ENCODE measurements around the gene GPR146. TPM values are rescaled to one million over a fixed set of nuclear protein-coding genes. Genes with fewer than 3 reads are reported as not detected.

GPR146 gene
- total and polyA plus RNA-seq, 10 donors, result 3.9 to 19.2 (median 10.1) TPM

DNA sequence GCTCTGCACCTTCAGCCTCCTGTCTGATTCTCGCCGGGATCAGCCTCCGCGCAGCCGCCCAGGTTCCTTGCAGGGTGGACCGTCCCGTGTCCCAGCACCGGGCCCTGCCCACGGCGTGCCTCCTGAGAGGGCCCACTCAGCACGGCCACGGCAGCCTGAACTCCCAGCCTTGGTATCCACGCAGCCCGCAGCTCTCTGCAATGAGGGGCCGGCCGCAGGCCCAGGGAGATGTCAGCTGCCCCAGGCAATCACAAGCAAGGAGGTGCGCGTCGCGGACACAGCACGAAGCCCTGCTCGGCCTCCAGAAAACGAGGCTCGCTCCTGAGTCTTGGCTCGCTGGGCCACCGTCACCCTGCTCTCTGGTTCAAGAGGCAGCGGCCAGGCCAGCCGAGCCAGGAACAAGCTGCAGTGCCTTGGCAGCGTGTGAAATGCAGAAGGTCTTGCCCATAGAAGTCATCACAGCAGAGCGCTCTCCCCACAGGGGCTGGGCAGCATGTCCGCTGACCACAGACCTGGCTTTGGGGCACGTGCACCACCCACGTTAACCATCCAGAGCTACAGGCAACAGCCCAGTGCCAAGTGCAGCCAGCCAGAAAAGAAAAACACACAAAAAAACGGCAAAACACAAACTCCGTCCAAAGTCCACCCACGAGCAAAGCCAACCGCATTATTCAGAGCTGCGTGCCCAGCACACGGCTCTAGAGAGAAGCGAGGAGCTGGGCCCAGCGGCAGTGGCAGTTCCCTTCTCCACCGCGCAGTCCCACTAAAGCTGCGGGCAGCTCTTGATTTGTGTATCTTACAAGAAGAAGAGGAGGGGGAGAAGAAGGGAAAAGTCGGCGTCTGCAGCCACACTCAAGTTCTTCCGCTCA lies 57.5 kb downstream of the GPR146 start:
- no peaks in the 10 kb centered on the region for H3K27me3 ChIP-seq (replicated peaks in 1 of 7)
- intact Hi-C loops (cut with DNase I; ENCODE audit: low total_unique reads), result no loop called here
- TF ChIP-seq, protein P1, sequence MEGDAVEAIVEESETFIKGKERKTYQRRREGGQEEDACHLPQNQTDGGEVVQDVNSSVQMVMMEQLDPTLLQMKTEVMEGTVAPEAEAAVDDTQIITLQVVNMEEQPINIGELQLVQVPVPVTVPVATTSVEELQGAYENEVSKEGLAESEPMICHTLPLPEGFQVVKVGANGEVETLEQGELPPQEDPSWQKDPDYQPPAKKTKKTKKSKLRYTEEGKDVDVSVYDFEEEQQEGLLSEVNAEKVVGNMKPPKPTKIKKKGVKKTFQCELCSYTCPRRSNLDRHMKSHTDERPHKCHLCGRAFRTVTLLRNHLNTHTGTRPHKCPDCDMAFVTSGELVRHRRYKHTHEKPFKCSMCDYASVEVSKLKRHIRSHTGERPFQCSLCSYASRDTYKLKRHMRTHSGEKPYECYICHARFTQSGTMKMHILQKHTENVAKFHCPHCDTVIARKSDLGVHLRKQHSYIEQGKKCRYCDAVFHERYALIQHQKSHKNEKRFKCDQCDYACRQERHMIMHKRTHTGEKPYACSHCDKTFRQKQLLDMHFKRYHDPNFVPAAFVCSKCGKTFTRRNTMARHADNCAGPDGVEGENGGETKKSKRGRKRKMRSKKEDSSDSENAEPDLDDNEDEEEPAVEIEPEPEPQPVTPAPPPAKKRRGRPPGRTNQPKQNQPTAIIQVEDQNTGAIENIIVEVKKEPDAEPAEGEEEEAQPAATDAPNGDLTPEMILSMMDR (IDR thresholded peaks at IDR 0.05 in 8 of 11, conservative IDR thresholded peaks at IDR 0.05 in 3 of 11), result no peak
- TF ChIP-seq POLR2AphosphoS5 (IDR thresholded peaks at IDR 0.05) (no peak), POLR2A (IDR thresholded peaks at IDR 0.05) (no peak)
- no peaks in the 10 kb centered on the region for H3K9me3 ChIP-seq
- H3K4me1 ChIP-seq, result peaks cover 0 to 34% (median 11%) of the 10 kb centered on the region in 6 donors
- peak; percentile 65 for DNase-seq
- WGBS, 5 donors, result 87 to 93% (median 93%) methylated on average over 28 to 47 of the region's 47 CpGs
- peaks cover 0 to 8% (median 0%) of the 10 kb centered on the region in 6 donors for H3K36me3 ChIP-seq
- no peak overlapping the region for H3K4me3 ChIP-seq
- no peak overlapping the region for H3K27ac ChIP-seq

DNA sequence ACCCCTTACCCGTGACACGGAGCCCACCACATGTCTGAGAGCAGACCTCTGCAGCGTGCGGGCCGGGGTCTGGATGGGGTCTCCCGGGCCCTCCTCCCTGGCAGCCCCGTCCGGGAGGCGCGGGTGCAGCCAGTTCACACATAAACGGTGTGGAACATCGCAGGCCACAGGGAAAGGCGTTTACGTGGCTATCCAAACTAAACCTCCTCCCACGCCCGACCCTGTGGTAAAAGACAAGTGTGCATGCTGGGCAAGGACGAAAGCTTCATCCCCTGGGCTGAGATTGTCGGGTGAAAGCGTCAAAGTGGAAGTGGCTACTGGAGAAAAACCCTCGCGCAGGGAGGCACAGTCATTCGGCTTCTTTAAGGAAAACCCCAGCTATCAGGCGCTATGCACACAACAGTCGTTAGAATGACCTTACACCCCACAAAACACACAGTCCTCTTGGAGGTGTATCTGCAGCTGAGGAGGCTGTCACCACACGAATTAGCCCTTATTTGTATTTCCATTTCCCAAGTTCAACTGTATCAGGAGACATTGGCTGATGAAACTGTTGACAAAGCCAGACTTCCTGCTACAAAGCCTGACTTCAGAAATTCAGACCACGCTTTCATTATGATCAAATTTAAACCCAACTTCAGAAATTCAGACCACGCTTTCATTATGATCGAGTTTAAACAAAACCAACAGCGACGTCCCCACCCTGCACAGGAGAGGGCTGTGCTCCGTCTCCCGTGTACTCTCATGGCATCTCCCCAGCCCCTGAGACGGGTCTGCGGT lies 58.9 kb downstream of the GPR146 start:
- peak; percentile 56 for DNase-seq
- peaks cover 0 to 8% (median 0%) of the 10 kb centered on the region in 6 donors for H3K36me3 ChIP-seq
- peak overlapping the region in 1 of 8 donors; percentile 50 for H3K4me3 ChIP-seq
- H3K9me3 ChIP-seq, result no peaks in the 10 kb centered on the region
- H3K4me1 ChIP-seq, result peaks cover 0 to 38% (median 11%) of the 10 kb centered on the region in 6 donors
- peaks cover 0 to 1% (median 0%) of the 10 kb centered on the region in 7 donors for H3K27me3 ChIP-seq (replicated peaks in 1 of 7)
- no peak overlapping the region for H3K27ac ChIP-seq
- TF ChIP-seq POLR2A (IDR thresholded peaks at IDR 0.05) (no peak), POLR2AphosphoS5 (IDR thresholded peaks at IDR 0.05) (no peak)
- TF ChIP-seq, protein P1 (IDR thresholded peaks at IDR 0.05 in 8 of 11, conservative IDR thresholded peaks at IDR 0.05 in 3 of 11), result no peak
- intact Hi-C loops (cut with DNase I; ENCODE audit: low total_unique reads), result no loop called here
- WGBS, 5 donors, result 62 to 76% (median 74%) methylated on average over 34 of the region's 34 CpGs

DNA sequence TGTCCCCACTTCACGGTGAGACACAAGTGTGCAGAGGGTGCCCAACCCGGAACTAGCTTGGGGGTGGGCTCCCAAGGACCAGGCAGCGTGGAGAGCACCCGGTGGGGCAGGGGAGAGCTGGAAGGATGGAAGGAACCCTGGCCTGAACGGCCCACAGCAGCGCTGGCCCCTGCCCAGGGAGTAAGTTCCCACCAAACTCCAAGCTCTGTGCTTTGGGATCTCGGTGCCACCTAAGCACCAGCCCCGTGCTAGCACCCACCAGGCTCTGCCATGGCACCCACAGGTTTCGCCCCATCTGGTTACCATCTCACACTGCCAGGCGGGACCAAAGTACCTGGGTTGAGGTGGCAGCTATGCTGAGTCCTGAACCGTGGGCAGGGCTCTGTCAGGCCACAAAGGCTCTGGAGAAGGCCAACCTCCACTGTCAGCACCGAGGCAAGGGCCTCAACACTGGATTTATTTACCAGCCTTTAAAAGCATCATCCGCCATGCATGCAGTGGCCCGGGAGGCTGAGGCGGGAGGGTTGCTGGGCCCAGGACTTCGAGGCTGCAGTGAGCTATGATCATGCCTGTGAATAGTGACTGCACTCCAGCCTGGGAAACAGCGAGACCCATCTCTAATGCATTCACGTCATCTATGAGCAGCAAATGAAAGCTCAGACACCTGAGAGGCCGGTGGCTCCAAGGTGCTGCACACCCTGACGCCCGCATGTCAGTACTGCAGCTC lies 59.6 kb downstream of the GPR146 start:
- TF ChIP-seq, protein P1 (IDR thresholded peaks at IDR 0.05 in 8 of 11, conservative IDR thresholded peaks at IDR 0.05 in 3 of 11), result no peak
- TF ChIP-seq POLR2AphosphoS5 (IDR thresholded peaks at IDR 0.05) (no peak), POLR2A (IDR thresholded peaks at IDR 0.05) (no peak)
- peaks cover 0 to 38% (median 11%) of the 10 kb centered on the region in 6 donors for H3K4me1 ChIP-seq
- DNase-seq, result peak; percentile 69
- peaks cover 0 to 4% (median 0%) of the 10 kb centered on the region in 6 donors for H3K36me3 ChIP-seq
- H3K27me3 ChIP-seq (replicated peaks in 1 of 7), result peaks cover 0 to 4% (median 0%) of the 10 kb centered on the region in 7 donors
- no peak overlapping the region for H3K27ac ChIP-seq
- peak overlapping the region in 1 of 8 donors; percentile 50 for H3K4me3 ChIP-seq
- intact Hi-C loops (cut with DNase I; ENCODE audit: low total_unique reads), result no loop called here
- WGBS, 5 donors, result 82 to 88% (median 87%) methylated on average over 17 to 21 of the region's 21 CpGs
- no peaks in the 10 kb centered on the region for H3K9me3 ChIP-seq
